Measurements from ENCODE around the gene TMEM33. TPM values are rescaled to one million over a fixed set of nuclear protein-coding genes. Genes with fewer than 3 reads are reported as not detected.

TMEM33 gene
- total and polyA plus RNA-seq, 2 of the 8 experiments (the other 6 are each of a cell fraction or from before 2014, with no cell fraction given): 72.5 to 94.4 TPM

DNA sequence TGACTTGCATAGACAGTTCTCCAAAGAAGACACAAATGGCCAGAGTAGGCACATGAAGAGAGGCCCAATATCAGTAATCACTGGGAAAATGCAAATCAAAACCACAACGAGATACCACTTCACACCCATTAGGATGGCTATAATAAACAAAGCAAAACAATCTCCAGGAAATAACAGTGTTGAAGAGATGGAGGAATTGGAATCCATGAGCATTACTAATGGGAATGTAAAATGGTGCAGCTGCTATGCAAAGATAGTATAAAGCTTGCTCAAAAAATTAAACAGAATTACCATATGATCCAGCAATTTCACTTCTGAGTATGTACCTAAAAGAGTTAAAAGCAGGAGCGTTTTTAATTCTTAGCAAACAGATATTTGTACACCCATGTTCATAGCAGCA, 17.0 kb upstream of the TMEM33 start (continued):
- TF ChIP-seq, protein P1, sequence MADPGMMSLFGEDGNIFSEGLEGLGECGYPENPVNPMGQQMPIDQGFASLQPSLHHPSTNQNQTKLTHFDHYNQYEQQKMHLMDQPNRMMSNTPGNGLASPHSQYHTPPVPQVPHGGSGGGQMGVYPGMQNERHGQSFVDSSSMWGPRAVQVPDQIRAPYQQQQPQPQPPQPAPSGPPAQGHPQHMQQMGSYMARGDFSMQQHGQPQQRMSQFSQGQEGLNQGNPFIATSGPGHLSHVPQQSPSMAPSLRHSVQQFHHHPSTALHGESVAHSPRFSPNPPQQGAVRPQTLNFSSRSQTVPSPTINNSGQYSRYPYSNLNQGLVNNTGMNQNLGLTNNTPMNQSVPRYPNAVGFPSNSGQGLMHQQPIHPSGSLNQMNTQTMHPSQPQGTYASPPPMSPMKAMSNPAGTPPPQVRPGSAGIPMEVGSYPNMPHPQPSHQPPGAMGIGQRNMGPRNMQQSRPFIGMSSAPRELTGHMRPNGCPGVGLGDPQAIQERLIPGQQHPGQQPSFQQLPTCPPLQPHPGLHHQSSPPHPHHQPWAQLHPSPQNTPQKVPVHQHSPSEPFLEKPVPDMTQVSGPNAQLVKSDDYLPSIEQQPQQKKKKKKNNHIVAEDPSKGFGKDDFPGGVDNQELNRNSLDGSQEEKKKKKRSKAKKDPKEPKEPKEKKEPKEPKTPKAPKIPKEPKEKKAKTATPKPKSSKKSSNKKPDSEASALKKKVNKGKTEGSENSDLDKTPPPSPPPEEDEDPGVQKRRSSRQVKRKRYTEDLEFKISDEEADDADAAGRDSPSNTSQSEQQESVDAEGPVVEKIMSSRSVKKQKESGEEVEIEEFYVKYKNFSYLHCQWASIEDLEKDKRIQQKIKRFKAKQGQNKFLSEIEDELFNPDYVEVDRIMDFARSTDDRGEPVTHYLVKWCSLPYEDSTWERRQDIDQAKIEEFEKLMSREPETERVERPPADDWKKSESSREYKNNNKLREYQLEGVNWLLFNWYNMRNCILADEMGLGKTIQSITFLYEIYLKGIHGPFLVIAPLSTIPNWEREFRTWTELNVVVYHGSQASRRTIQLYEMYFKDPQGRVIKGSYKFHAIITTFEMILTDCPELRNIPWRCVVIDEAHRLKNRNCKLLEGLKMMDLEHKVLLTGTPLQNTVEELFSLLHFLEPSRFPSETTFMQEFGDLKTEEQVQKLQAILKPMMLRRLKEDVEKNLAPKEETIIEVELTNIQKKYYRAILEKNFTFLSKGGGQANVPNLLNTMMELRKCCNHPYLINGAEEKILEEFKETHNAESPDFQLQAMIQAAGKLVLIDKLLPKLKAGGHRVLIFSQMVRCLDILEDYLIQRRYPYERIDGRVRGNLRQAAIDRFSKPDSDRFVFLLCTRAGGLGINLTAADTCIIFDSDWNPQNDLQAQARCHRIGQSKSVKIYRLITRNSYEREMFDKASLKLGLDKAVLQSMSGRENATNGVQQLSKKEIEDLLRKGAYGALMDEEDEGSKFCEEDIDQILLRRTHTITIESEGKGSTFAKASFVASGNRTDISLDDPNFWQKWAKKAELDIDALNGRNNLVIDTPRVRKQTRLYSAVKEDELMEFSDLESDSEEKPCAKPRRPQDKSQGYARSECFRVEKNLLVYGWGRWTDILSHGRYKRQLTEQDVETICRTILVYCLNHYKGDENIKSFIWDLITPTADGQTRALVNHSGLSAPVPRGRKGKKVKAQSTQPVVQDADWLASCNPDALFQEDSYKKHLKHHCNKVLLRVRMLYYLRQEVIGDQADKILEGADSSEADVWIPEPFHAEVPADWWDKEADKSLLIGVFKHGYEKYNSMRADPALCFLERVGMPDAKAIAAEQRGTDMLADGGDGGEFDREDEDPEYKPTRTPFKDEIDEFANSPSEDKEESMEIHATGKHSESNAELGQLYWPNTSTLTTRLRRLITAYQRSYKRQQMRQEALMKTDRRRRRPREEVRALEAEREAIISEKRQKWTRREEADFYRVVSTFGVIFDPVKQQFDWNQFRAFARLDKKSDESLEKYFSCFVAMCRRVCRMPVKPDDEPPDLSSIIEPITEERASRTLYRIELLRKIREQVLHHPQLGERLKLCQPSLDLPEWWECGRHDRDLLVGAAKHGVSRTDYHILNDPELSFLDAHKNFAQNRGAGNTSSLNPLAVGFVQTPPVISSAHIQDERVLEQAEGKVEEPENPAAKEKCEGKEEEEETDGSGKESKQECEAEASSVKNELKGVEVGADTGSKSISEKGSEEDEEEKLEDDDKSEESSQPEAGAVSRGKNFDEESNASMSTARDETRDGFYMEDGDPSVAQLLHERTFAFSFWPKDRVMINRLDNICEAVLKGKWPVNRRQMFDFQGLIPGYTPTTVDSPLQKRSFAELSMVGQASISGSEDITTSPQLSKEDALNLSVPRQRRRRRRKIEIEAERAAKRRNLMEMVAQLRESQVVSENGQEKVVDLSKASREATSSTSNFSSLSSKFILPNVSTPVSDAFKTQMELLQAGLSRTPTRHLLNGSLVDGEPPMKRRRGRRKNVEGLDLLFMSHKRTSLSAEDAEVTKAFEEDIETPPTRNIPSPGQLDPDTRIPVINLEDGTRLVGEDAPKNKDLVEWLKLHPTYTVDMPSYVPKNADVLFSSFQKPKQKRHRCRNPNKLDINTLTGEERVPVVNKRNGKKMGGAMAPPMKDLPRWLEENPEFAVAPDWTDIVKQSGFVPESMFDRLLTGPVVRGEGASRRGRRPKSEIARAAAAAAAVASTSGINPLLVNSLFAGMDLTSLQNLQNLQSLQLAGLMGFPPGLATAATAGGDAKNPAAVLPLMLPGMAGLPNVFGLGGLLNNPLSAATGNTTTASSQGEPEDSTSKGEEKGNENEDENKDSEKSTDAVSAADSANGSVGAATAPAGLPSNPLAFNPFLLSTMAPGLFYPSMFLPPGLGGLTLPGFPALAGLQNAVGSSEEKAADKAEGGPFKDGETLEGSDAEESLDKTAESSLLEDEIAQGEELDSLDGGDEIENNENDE (IDR thresholded peaks at IDR 0.05; ENCODE audit: insufficient replicate concordance, low read length): no peak
- TF ChIP-seq POLR2A (IDR thresholded peaks at IDR 0.05; ENCODE audit: control extremely low read depth in 1 of 2, low read depth in 2 of 2, low read length in 2 of 2) (no peak), HDAC6 (IDR thresholded peaks at IDR 0.05; ENCODE audit: low read depth, low read length) (no peak)

Measured in H1 (cell line).